ENCODE results near the gene NDEL1. TPM values are rescaled to one million over a fixed set of nuclear protein-coding genes. Genes with fewer than 3 reads are reported as not detected.

NDEL1 gene, protein sequence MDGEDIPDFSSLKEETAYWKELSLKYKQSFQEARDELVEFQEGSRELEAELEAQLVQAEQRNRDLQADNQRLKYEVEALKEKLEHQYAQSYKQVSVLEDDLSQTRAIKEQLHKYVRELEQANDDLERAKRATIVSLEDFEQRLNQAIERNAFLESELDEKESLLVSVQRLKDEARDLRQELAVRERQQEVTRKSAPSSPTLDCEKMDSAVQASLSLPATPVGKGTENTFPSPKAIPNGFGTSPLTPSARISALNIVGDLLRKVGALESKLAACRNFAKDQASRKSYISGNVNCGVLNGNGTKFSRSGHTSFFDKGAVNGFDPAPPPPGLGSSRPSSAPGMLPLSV
- total RNA-seq = 65.3 and 70.1 TPM in 2 replicates

DNA sequence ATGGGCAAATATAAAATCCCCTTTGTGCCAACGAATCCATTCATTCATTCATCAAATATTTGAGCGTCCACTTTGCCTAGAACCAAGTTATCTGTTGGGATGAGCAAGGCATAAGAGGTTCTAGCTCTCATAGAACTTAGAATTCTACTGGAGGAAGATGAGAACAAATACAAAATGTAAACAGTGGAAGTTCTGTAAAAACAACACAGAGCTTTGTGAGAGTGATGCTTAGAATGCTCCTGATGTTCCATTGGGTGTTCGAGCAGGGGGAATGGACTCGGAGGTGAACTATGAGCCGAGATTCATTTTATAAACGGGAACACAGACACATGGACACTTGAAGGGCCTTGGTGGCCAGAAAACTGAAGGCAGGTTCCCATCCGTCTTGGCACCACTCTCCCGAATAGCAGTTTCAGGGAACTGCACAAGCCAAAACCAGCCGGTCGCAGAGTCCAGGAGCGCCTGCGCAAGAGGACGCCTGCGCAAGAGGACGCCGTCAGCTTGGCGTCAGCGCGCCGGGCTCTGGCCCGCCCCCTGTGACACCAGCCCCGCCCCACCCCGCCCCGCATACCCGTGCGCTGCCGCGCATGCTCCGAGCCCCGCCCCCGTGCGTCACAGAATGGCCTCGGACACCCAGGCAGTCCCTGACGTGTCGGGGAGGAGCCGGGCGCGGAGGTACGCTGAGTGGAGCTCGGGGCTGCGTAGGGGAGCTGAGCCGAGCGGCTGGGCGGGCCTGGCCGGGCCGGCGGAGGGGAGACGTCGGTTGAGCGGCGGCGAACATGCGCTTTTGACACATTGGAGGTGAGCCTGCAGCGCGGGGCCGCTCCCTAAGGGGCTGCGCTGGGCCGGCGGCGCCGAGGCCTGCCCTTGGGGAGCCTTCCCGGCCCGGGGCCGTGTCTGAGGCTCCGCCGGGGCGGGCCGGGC, at the start of gene NDEL1:
Gene NDEL1, plus strand, starts transcription at position 640 of the 924 bp plus-strand sequence. CDS start 8,388 bp downstream, outside the sequence.

DNA sequence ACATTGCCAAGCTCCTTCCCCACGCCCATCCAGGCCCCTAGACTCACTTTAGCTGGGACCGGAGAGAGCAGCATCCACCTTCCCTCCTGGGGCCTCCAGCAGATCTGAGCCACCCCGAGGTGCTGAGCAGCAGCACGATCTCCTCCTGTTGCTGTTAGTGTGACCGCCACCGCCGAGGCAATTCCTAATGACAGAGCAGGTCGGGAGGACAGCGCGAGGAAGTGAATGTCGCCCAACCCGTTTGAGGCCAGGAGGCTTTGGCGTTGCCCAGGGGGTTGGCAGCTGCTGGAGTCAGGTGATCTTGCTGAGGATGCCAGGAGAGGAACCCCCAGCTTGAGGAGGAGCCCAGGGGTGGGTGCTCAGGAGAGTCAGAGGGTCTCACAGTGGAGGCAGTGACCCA, 38.0 kb upstream of the NDEL1 start, which contains the start of gene RNF222:
Gene RNF222, minus strand, starts transcription at position 192 of the 400 bp plus-strand sequence. CDS start 4,366 bp downstream, outside the sequence.

Other genes with a start within 250 kb of the NDEL1 start
- 4.1 and 5.3 TPM in 2 replicates for gene BORCS6, start 245.7 kb upstream of the NDEL1 start, total RNA-seq
- gene AURKB, start 225.3 kb upstream of the NDEL1 start, total RNA-seq = under 0.01 and 0.21 TPM in 2 replicates
- 4.8 and 9.1 TPM in 2 replicates for gene CTC1, start 187.8 kb upstream of the NDEL1 start, total RNA-seq
- 11.3 and 13.7 TPM in 2 replicates for gene PFAS, start 186.6 kb upstream of the NDEL1 start, total RNA-seq
- gene RANGRF, start 147.2 kb upstream of the NDEL1 start, total RNA-seq = 9.3 and 17.1 TPM in 2 replicates
- 0.34 and 0.57 TPM in 2 replicates for gene SLC25A35, start 140.5 kb upstream of the NDEL1 start, total RNA-seq
- gene ARHGEF15, start 125.6 kb upstream of the NDEL1 start, total RNA-seq = not detected in 2 replicates
- not detected in 2 replicates for gene ODF4, start 96.0 kb upstream of the NDEL1 start, total RNA-seq
- gene RPL26, start 52.7 kb upstream of the NDEL1 start, total RNA-seq = 4,034 and 6,639 TPM in 2 replicates
- 0.14 and 1.4 TPM in 2 replicates for gene RNF222, start 38.1 kb upstream of the NDEL1 start, total RNA-seq
- 30.1 and 59.3 TPM in 2 replicates for gene MYH10, start 194.8 kb downstream of the NDEL1 start, total RNA-seq